ENCODE measurements around the gene TRAPPC13.
"Not testable (repeated sequence)": the region's sequence is repeated elsewhere in the genome, so short reads cannot be mapped to it uniquely, and the experiment has no call there.

Gene TRAPPC13

GRCh38 chr5:65676056-65676455, 51.2 kb downstream of the TRAPPC13 start:
- DNase-seq (ENCODE audit: low spot score): not testable (repeated sequence)

- DNase-seq (ENCODE audit: low spot score): no peak
These were observed 57.3 kb downstream of the TRAPPC13 start for GRCh38 chr5:65682148-65682547.

DNA sequence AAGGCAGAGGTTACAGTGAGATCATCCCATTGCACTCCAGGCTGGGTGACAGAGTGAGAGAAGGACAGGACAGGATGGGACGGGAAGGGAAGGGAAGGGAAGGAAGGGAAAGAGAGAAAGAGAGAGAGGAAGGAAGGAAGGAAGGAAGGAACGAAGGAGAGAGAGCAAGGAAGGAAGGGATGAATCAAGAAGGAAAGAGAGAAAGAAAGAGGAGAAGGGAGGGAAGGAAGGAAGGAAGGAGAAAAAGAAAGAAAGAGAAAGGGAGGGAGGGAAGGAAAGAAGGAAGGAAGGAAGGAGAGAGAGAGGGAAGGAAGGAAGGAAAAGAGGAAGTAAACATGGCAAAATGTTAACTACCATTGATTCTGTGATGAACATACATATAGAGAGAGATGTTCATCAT, 68.3 kb downstream of the TRAPPC13 start:
- no peak for DNase-seq (ENCODE audit: low spot score)

GRCh38 chr5:65695162-65695755, 70.4 kb downstream of the TRAPPC13 start:
- no peak for DNase-seq (ENCODE audit: low spot score)

GRCh38 chr5:65695896-65696295, 71.1 kb downstream of the TRAPPC13 start:
- no peak for DNase-seq (ENCODE audit: low spot score)

DNA sequence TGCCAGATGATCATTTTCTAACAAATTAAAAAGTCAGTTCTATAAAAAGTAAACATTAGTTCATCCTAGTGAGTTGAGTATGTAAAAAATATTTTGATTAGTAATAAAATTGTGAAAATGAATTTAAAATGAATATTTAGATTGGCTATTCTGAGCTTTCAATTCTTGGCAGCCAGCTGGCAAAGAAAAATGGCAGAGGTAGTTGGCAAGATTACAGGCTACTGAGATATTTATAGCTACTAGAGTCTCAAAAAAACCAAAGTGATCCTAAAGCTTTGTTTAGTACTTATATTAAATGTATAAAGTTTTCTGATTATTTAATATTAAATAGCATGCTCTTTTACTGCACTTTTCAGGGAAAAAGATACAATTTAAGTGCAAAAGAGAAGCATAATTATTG, 72.1 kb downstream of the TRAPPC13 start:
- no peak for DNase-seq (ENCODE audit: low spot score)

DNA sequence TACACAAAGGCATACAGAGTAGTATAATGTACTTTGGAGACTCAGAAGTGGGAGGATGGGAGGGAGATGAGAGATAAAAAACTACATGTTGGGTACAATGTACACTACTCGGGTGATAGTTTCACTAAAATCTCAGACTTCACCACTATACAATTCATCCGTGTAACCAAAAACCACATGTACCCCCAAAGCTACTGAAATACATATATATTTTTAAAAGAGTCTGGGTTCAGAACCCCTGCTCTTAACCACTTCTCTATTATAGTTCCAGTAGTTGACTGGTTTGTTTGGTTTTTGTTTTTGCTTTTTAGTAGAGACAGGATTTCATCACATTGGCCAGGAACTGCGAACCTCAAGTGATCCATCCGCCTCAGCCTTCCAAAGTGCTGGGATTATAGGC, 74.5 kb downstream of the TRAPPC13 start:
- no peak for DNase-seq (ENCODE audit: low spot score)

DNA sequence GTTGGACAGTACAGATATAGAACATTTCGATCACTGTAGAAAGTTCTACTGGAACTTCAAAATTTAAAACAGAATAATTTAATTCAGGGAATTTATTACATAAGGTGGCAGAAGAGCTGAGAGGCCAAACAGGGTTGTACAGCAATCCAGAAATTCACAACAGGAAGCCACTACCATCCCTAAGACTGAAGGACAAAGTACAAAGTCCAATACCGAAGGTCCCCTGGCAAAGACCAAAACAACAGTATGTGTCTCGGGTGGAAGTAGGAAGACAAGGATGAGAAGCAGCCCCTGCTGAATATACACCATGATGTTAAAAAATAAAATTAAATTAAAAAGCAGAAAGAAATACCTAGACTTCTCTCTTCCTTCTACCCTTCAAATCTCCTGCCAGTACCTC, 77.2 kb downstream of the TRAPPC13 start:
- DNase-seq (ENCODE audit: low spot score): no peak

GRCh38 chr5:65704621-65705239, 79.9 kb downstream of the TRAPPC13 start:
- DNase-seq (ENCODE audit: low spot score): no peak

DNA sequence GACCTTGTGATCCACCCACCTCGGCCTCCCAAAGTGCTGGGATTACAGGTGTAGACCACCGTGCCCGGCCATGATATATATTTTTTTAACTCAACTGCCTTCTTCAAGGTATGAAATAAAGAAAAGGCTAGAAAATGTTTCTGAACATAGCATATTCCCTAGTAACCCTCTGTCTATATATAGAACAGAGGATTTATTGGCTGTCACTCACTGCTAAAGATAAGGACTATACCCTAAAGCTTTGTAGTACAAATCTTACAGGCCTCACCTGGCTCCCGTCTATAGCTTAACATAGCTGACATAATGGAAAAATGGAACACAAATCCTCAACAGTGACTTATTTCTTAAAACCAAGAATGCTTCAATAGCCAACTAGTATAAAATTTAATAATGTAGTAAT, 82.8 kb downstream of the TRAPPC13 start:
- DNase-seq (ENCODE audit: low spot score): no peak

GRCh38 chr5:65708145-65708544, 83.3 kb downstream of the TRAPPC13 start:
- DNase-seq (ENCODE audit: low spot score): no peak

All from AG08395 (cell line).